GM23248 (cell line): Measurements from ENCODE around the gene SALL3. TPM values are rescaled to one million over a fixed set of nuclear protein-coding genes. Genes with fewer than 3 reads are reported as not detected.

Experiments
- DNase-seq: peaks from one replicate; pipeline ENCODE4 v3.0.0-alpha.2; 2015
- H2AFZ ChIP-seq: fragments of 200-600 bp; sonication (generic); 2 replicates; pipeline ENCODE4 v1.6.1; 2016; ENCODE audit warnings: antibody characterized with exemption
- H3F3A ChIP-seq: fragments of 200-600 bp; sonication (generic); 2 replicates; pipeline ENCODE4 v1.6.1; 2016; ENCODE audit warnings: mild to moderate bottlenecking, antibody characterized with exemption, mixed run types; ENCODE audit not compliant: insufficient read depth
- H3K27ac ChIP-seq: fragments of 200-600 bp; sonication (generic); 2 replicates; pipeline ENCODE4 v1.5.1; 2016; ENCODE audit warnings: mild to moderate bottlenecking
- H3K27me3 ChIP-seq: fragments of 200-600 bp; sonication (generic); replicated peaks from 2 replicates; pipeline ENCODE4 v1.6.1; 2016; ENCODE audit warnings: mild to moderate bottlenecking; ENCODE audit not compliant: insufficient read depth
- H3K36me3 ChIP-seq: fragments of 200-600 bp; sonication (generic); 2 replicates; pipeline ENCODE4 v1.6.1; 2016; ENCODE audit warnings: low read depth, mild to moderate bottlenecking
- H3K4me1 ChIP-seq: fragments of 200-600 bp; sonication (generic); 2 replicates; pipeline ENCODE4 v1.6.1; 2016; ENCODE audit warnings: mild to moderate bottlenecking; ENCODE audit not compliant: insufficient read depth
- H3K4me2 ChIP-seq: fragments of 200-600 bp; sonication (generic); one replicate; pipeline ENCODE4 v1.6.1; 2016; ENCODE audit warnings: mild to moderate bottlenecking; ENCODE audit not compliant: unreplicated experiment
- H3K4me3 ChIP-seq: fragments of 200-600 bp; sonication (generic); 2 replicates; pipeline ENCODE4 v1.5.1; 2016; ENCODE audit warnings: mild to moderate bottlenecking
- H3K79me2 ChIP-seq: fragments of 200-600 bp; sonication (generic); 2 replicates; pipeline ENCODE4 v1.6.1; 2016; ENCODE audit warnings: mild to moderate bottlenecking; ENCODE audit not compliant: insufficient read depth
- H3K9ac ChIP-seq: fragments of 200-600 bp; sonication (generic); 2 replicates; pipeline ENCODE4 v1.6.1; 2016; ENCODE audit warnings: mild to moderate bottlenecking
- H3K9me2 ChIP-seq: fragments of 200-600 bp; sonication (generic); 2 replicates; pipeline ENCODE4 v1.6.1; 2016; ENCODE audit warnings: mixed run types, mild to moderate bottlenecking, moderate library complexity; ENCODE audit not compliant: insufficient read depth
- H3K9me3 ChIP-seq: fragments of 200-600 bp; sonication (generic); one replicate; pipeline ENCODE4 v1.6.1; 2017; ENCODE audit warnings: low read depth
- H4K20me1 ChIP-seq: fragments of 200-600 bp; sonication (generic); 2 replicates; pipeline ENCODE4 v1.6.0; 2016; ENCODE audit not compliant: insufficient read depth
- EZH2 ChIP-seq: fragments of 200-600 bp; sonication (generic); IDR thresholded peaks from 2 replicates; pipeline ENCODE4 v1.6.1; 2018; ENCODE audit warnings: antibody characterized with exemption, mild to moderate bottlenecking; ENCODE audit not compliant: insufficient read depth, poor library complexity, severe bottlenecking
- EZH2phosphoT487 ChIP-seq: fragments of 200-600 bp; sonication (generic); IDR thresholded peaks from 2 replicates; pipeline ENCODE4 v1.6.1; 2018; ENCODE audit warnings: antibody characterized with exemption, moderate library complexity, mild to moderate bottlenecking, low read depth; ENCODE audit not compliant: insufficient read depth
- WGBS, 2 experiments: methylation state at CpG; one replicate each; pipeline ENCODE4 v1.1.6; 2015 to 2017; ENCODE audit warnings: low lambda C conversion rate in 2 of 2, low coverage in 1 of 2; ENCODE audit errors: missing lambda C conversion rate in 2 of 2; 5-methylcytosine and 5-hydroxymethylcytosine counted together
- in situ Hi-C: fragments of 300-500 bp; cut with MboI; formaldehyde crosslinking; loops from 2 replicates; pipeline ENCODE4 v1.15.0; 2020
- polyA plus RNA-seq: library from polyadenylated mRNA; unstranded; fragments of >200 nt; fragmentation: Nextera tagmentation; extraction: Ambion mirVana; gene quantifications from 2 replicates; pipeline ENCODE4 v1.2.1, GENCODE V29; 2016
- total RNA-seq: library from RNA; depleted of rRNA; stranded (reverse); fragments of >200 nt; shearing (Covaris generic); gene quantifications from 2 replicates; pipeline ENCODE4 v1.2.3, GENCODE V29; 2014

SALL3 gene
- total and polyA plus RNA-seq, 2 experiments from 2014 or later, result not detected

DNA sequence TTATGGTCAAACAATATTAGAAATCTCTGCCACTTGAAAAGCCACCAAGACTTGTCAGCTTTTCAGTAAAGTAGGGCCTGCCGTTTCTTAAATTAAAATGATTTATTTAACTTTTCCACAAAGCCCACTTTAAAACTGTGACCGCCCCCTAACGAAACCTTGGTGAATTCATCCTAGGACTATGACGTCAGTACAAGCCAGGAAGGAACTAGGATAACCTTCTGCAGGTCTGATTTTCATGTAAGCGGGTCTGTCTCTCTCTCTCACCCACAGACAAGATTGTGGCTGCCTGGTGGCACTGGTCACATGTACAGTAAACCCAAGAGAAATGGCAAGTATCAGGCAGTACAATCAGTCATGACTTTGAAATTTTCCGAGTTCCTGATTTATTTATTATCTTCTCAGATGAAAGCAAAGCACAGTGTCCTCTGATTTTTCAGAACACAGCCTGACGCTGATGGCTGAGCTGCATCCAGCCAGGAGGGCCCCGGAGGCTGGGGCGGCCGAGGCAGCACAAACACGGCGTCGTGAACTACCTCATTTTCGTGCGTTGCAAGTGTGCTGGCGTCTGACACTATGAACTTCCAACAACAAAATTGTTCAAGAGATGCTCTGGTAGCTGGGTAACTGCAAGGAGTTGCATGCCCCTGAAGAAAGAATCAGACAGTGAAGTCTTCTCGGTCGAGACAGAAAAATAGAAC, 18.9 kb downstream of the SALL3 start:
- 48 to 52% methylated on average over 18 of the region's 18 CpGs for WGBS, 2 experiments
- Histone ChIP-seq H4K20me1 (no peaks in the 10 kb centered on the region), H3K4me1 (no peaks in the 10 kb centered on the region), H3K4me2 (no peak overlapping the region), H3K79me2 (no peaks in the 10 kb centered on the region), H3K9ac (no peak overlapping the region), H2AFZ (no peak overlapping the region), H3K9me3 (no peaks in the 10 kb centered on the region), H3K9me2 (no peaks in the 10 kb centered on the region), H3K27ac (no peak overlapping the region), H3K27me3 (no peaks in the 10 kb centered on the region), H3F3A (no peaks in the 10 kb centered on the region), H3K36me3 (no peaks in the 10 kb centered on the region), H3K4me3 (no peak overlapping the region)
- TF ChIP-seq EZH2phosphoT487 (no peak), EZH2 (no peak)
- in situ Hi-C loops, result no loop called here
- no peak for DNase-seq

GRCh38 chr18:78999939-79000338, 20.3 kb downstream of the SALL3 start:
- no peak overlapping the region for H3K4me3 ChIP-seq
- H3K4me2 ChIP-seq, result no peak overlapping the region
- H3K27me3 ChIP-seq, result no peaks in the 10 kb centered on the region
- no peaks in the 10 kb centered on the region for H3K36me3 ChIP-seq
- TF ChIP-seq EZH2 (no peak), EZH2phosphoT487 (no peak)
- no peaks in the 10 kb centered on the region for H3K9me2 ChIP-seq
- no peaks in the 10 kb centered on the region for H3K79me2 ChIP-seq
- in situ Hi-C loops, result no loop called here
- no peak for DNase-seq
- no peak overlapping the region for H3K27ac ChIP-seq
- H4K20me1 ChIP-seq, result no peaks in the 10 kb centered on the region
- no peaks in the 10 kb centered on the region for H3K9me3 ChIP-seq
- no peak overlapping the region for H3K9ac ChIP-seq
- H3K4me1 ChIP-seq, result no peaks in the 10 kb centered on the region
- no peak overlapping the region for H2AFZ ChIP-seq
- no peaks in the 10 kb centered on the region for H3F3A ChIP-seq
- 37 to 38% methylated on average over 8 of the region's 8 CpGs for whole genome bisulfite sequencing, 2 experiments

- DNase-seq, result no peak
- Histone ChIP-seq H3K4me1 (no peaks in the 10 kb centered on the region), H3K9me3 (no peaks in the 10 kb centered on the region), H3K9me2 (no peaks in the 10 kb centered on the region), H4K20me1 (no peaks in the 10 kb centered on the region), H3K9ac (no peak overlapping the region), H3F3A (no peaks in the 10 kb centered on the region), H3K4me2 (no peak overlapping the region), H2AFZ (no peak overlapping the region), H3K79me2 (no peaks in the 10 kb centered on the region), H3K36me3 (no peaks in the 10 kb centered on the region), H3K4me3 (no peak overlapping the region), H3K27ac (no peak overlapping the region), H3K27me3 (no peaks in the 10 kb centered on the region)
- 62 to 63% methylated on average over 13 of the region's 13 CpGs for whole genome bisulfite sequencing, 2 experiments
- TF ChIP-seq EZH2, result no peak
- TF ChIP-seq EZH2phosphoT487, result no peak
- in situ Hi-C loops, result no loop called here
These were observed 21.4 kb downstream of the SALL3 start for GRCh38 chr18:79000997-79001396.

- H3K27me3 ChIP-seq, result no peaks in the 10 kb centered on the region
- 84 to 85% methylated on average over 28 of the region's 28 CpGs for WGBS, 2 experiments
- no peak overlapping the region for H2AFZ ChIP-seq
- no peaks in the 10 kb centered on the region for H3K9me2 ChIP-seq
- H3F3A ChIP-seq, result no peaks in the 10 kb centered on the region
- no peaks in the 10 kb centered on the region for H3K79me2 ChIP-seq
- TF ChIP-seq EZH2phosphoT487, result no peak
- no peak for TF ChIP-seq EZH2
- no peaks in the 10 kb centered on the region for H3K4me1 ChIP-seq
- H3K4me2 ChIP-seq, result no peak overlapping the region
- no peaks in the 10 kb centered on the region for H3K36me3 ChIP-seq
- no peaks in the 10 kb centered on the region for H3K9me3 ChIP-seq
- DNase-seq, result no peak
- H3K27ac ChIP-seq, result no peak overlapping the region
- in situ Hi-C loops, result no loop called here
- no peak overlapping the region for H3K4me3 ChIP-seq
- H4K20me1 ChIP-seq, result no peaks in the 10 kb centered on the region
- no peak overlapping the region for H3K9ac ChIP-seq
These were observed 26.0 kb downstream of the SALL3 start for GRCh38 chr18:79005653-79006052.
